GM10266 (cell line): ENCODE measurements around the gene LENG1.

Experiments
- DNase-seq: peaks from one replicate; pipeline ENCODE4 v3.0.0; 2012; ENCODE audit errors: extremely low spot score
- CTCF ChIP-seq: IDR thresholded peaks from 2 replicates; pipeline ENCODE4 v1.5.1; 2012; ENCODE audit warnings: mild to moderate bottlenecking, low read depth; ENCODE audit not compliant: control insufficient read depth, insufficient read depth; ENCODE audit errors: missing control alignments

The LENG1 gene

GRCh38 chr19:54127688-54128440 is 31.7 kb downstream of the LENG1 start:
- no peak for TF ChIP-seq CTCF
- DNase-seq = no peak

GRCh38 chr19:54125713-54126112 is 33.8 kb downstream of the LENG1 start:
- TF ChIP-seq CTCF = no peak

GRCh38 chr19:54124393-54124792 is 35.1 kb downstream of the LENG1 start:
- no peak for DNase-seq
- TF ChIP-seq CTCF = no peak

More at GRCh38 chr19:54125713-54126112, 33.8 kb downstream of the LENG1 start:
- DNase-seq = no peak

- no peak for DNase-seq
- TF ChIP-seq CTCF = no peak
These were observed 35.8 kb downstream of the LENG1 start for GRCh38 chr19:54123682-54124081.

- TF ChIP-seq CTCF = no peak
These were observed 38.3 kb downstream of the LENG1 start for GRCh38 chr19:54121259-54121658.

GRCh38 chr19:54115109-54116063 is 44.1 kb downstream of the LENG1 start, which contains the start of the genes PRPF31 and TFPT:
Gene PRPF31, plus strand, starts transcription at chr19:54115754. Its CDS starts 2,525 bp downstream, at chr19:54118279.
Gene TFPT, minus strand, starts transcription at chr19:54115657. Its CDS starts 388 bp downstream, at chr19:54115269.
- TF ChIP-seq CTCF = no peak
- peak; percentile 97 for DNase-seq

More at GRCh38 chr19:54121259-54121658, 38.3 kb downstream of the LENG1 start:
- DNase-seq = no peak
